Myocyte (in vitro differentiated cells): ENCODE data around the gene STRIP1. TPM values are rescaled to one million over a fixed set of nuclear protein-coding genes. Genes with fewer than 3 reads are reported as not detected.
"Not testable (repeated sequence)": the region's sequence is repeated elsewhere in the genome, so short reads cannot be mapped to it uniquely, and the experiment has no call there.

ENCODE experiments used
- DNase-seq: peaks from one replicate; pipeline ENCODE4 v3.0.0-alpha.2; 2012; ENCODE audit warnings: low read depth
- total RNA-seq: library from RNA; depleted of rRNA; stranded (reverse); fragments of >200 nt; gene quantifications from 2 replicates; pipeline ENCODE4 v1.2.3, GENCODE V29; 2014

STRIP1 gene
- total RNA-seq, 1 donor from 2014 or later: 50.9 TPM

DNA sequence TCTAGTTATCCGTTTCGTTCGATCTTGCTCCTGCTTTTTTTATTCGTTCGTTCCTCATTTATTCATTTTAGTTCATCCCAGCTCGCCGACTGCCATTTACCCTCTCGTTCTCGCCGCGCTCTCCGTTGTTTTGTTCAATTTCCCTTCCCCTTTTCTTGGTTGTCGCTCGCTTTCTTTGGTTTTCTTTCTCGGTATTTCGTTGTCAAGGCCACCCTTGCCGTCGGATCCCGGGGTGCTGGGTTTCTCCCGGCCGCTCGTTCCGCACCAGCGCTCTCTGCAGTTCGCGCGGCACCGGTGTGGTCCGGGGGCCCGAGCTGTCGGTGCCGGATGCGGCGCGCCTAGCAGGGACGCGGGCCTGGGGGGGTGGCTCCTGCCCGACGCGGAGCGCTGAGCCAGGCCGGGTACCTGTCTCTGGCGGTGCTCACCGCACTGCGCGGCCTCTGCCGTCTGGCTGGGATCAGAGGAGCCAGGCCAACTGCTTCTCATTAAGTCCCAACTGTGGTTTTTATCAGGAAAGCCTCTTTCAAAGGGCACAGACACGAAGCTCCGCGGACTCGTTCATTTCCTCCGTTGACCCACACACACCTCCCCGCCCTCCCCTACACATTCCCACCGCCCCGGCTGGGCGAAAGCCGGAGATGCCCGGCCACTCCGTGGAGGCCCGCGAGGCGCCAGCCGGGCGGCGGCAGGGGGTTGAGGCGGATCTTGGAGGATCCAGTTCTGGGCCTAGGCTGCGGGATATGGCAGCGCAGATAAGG, 34.4 kb downstream of the STRIP1 start:
- no peak for DNase-seq

- no peak for DNase-seq
These were observed 35.2 kb downstream of the STRIP1 start for GRCh38 chr1:110069404-110070281.

- DNase-seq: no peak
These were observed 35.9 kb downstream of the STRIP1 start for GRCh38 chr1:110070282-110070669.

GRCh38 chr1:110070671-110071242, 36.3 kb downstream of the STRIP1 start, which contains the start of gene ALX3:
TSS of gene ALX3 (minus strand) at chr1:110070672. CDS start at chr1:110070612, 60 bp downstream.
- DNase-seq: no peak

GRCh38 chr1:110074166-110074565, 39.7 kb downstream of the STRIP1 start:
- no peak for DNase-seq

GRCh38 chr1:110076789-110077500, 42.5 kb downstream of the STRIP1 start:
- no peak for DNase-seq

GRCh38 chr1:110079995-110080394, 45.6 kb downstream of the STRIP1 start:
- DNase-seq: not testable (repeated sequence)

GRCh38 chr1:110081061-110081460, 46.6 kb downstream of the STRIP1 start:
- DNase-seq: no peak

GRCh38 chr1:110082477-110082876, 48.1 kb downstream of the STRIP1 start:
- no peak for DNase-seq

- no peak for DNase-seq
These were observed 48.8 kb downstream of the STRIP1 start for GRCh38 chr1:110083061-110083865.

DNA sequence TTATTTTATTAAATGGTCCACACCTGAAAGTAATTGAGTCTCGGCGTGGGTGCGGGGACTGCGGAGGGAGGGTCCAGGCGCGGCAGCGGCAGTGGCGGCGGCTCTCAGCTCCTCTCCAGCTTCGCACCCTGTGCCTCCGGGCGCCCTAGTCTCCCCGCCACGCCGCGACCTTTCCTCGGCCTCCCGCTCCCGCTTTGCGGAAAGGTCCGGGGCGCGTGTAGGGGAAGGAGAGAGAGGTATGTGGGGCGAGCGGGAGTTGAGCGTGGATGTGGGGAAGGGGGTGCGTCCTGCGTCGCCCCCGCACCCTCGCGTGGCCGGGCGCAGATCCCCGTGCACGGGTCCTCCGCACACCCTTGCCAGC, 49.4 kb downstream of the STRIP1 start:
- no peak for DNase-seq

GRCh38 chr1:110084227-110085078, 50.0 kb downstream of the STRIP1 start:
- peak; percentile 10 for DNase-seq

DNA sequence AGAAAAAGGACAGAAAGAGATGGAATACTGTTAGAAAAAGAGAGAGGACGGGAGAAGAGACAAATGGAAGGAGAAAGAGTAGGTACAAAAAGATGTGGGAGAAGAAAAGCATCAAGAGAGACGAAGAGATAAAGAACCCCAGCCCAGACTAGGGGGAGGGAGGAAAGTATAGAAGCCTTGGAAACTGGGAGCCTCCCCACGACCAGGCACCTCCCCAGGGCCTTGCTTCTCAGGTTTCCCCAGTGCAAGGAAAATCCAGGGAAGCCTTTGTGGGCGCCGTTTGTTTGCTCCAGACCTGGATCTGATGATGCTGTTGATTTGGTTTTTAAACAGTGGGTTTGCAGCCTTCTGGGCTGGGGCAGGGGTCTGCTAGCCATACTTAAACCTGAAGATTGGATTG, 51.2 kb downstream of the STRIP1 start:
- no peak for DNase-seq

DNA sequence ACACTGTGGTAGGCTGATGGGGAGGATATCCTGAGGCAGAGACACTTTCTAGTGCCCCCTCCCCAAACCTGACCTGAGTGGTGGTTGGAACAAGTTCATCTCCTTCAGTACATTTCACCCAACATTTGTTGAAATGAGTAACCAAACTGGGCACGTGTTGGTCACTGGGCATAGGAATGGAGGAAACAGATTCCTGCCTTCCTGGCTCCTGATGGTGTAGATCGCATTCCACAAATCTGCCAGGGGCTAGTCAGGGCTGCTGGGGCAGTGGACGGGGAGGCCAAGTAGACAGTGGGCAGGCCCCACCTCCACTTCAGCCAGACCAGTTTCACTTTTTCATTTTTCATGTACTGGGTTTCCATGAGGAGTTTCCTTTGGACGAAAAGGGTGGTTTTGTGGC, 52.5 kb downstream of the STRIP1 start:
- no peak for DNase-seq

GRCh38 chr1:110087812-110088738, 53.7 kb downstream of the STRIP1 start:
- DNase-seq: peak; percentile 75

- DNase-seq: no peak
These were observed 54.4 kb downstream of the STRIP1 start for GRCh38 chr1:110088739-110089316.

DNA sequence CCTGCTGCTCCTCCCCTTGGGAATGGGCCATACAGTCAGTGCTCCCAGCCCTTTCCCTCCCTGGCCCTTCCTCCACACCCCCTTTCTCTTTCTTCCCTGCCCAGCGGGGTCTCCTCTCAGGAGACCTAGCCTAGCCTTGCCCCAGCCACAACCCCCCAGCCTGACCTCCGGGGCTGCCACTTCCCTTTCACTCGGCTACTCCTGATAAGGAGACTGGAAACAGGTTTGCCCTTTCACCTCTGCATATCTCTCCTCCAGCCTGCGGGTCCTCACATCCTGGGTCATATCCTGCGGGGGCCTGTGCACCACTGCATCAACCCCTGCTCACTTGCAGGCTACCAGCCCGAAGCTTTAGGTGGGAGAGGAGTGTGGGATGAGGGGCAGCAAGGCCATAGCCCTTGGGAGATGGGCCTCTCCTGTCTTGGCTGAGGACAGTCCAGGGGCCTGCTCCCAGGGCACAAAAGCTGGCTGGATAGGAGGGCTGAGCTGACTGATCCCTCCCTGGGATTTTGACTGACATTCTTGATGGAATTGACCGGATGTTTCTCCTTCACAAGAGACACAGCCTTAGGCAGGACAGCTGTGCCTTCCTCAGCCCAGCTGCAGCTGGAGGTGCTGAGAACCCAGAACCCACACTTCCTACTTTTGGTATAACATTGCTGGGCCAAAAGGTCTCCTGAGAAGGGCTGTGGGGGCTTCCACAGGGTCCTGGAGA, 55.3 kb downstream of the STRIP1 start:
- peak; percentile 20 for DNase-seq
